ENCODE results near the gene CDK11A.
"Not testable (repeated sequence)": the region's sequence is repeated elsewhere in the genome, so short reads cannot be mapped to it uniquely, and the experiment has no call there.

The CDK11A gene

GRCh38 chr1:1727131-1727651, 3.0 kb upstream of the CDK11A start:
- not testable (repeated sequence) for DNase-seq (ENCODE audit: low spot score); FAIRE-seq

GRCh38 chr1:1726088-1726487, 1.9 kb upstream of the CDK11A start:
- FAIRE-seq; DNase-seq (ENCODE audit: low spot score): not testable (repeated sequence)

GRCh38 chr1:1721201-1721600, 3.0 kb downstream of the CDK11A start:
- DNase-seq (ENCODE audit: low spot score) = no peak
- no peak for FAIRE-seq

- FAIRE-seq; DNase-seq (ENCODE audit: low spot score): not testable (repeated sequence)
Measured at GRCh38 chr1:1715109-1715883, 8.9 kb downstream of the CDK11A start.

GRCh38 chr1:1707897-1708296, 16.3 kb downstream of the CDK11A start:
- not testable (repeated sequence) for FAIRE-seq; DNase-seq (ENCODE audit: low spot score)

- DNase-seq (ENCODE audit: low spot score); FAIRE-seq: not testable (repeated sequence)
Measured at GRCh38 chr1:1707241-1707640, 16.9 kb downstream of the CDK11A start.

GRCh38 chr1:1705623-1706022, 18.5 kb downstream of the CDK11A start:
- FAIRE-seq = not testable (repeated sequence)

GRCh38 chr1:1704284-1704957, 19.7 kb downstream of the CDK11A start:
- not testable (repeated sequence) for FAIRE-seq

More at GRCh38 chr1:1705623-1706022, 18.5 kb downstream of the CDK11A start:
- not testable (repeated sequence) for DNase-seq (ENCODE audit: low spot score)

GRCh38 chr1:1703796-1704195, 20.4 kb downstream of the CDK11A start:
- DNase-seq (ENCODE audit: low spot score) (no peak), FAIRE-seq (no peak)

More at GRCh38 chr1:1704284-1704957, 19.7 kb downstream of the CDK11A start:
- not testable (repeated sequence) for DNase-seq (ENCODE audit: low spot score)

GRCh38 chr1:1702506-1702905, 21.7 kb downstream of the CDK11A start:
- DNase-seq (ENCODE audit: low spot score); FAIRE-seq: not testable (repeated sequence)

- FAIRE-seq; DNase-seq (ENCODE audit: low spot score): not testable (repeated sequence)
Measured at GRCh38 chr1:1700557-1700956, 23.6 kb downstream of the CDK11A start.

GRCh38 chr1:1700067-1700466, 24.1 kb downstream of the CDK11A start:
- DNase-seq (ENCODE audit: low spot score); FAIRE-seq: not testable (repeated sequence)

- DNase-seq (ENCODE audit: low spot score); FAIRE-seq: not testable (repeated sequence)
Measured at GRCh38 chr1:1699061-1699460, 25.1 kb downstream of the CDK11A start.

GRCh38 chr1:1697358-1698183, 26.6 kb downstream of the CDK11A start:
- not testable (repeated sequence) for DNase-seq (ENCODE audit: low spot score); FAIRE-seq

GRCh38 chr1:1696431-1697357, 27.5 kb downstream of the CDK11A start:
- not testable (repeated sequence) for DNase-seq (ENCODE audit: low spot score); FAIRE-seq

GRCh38 chr1:1692714-1693647, 31.2 kb downstream of the CDK11A start, which contains the start of gene SLC35E2B:
Gene SLC35E2B, minus strand, starts transcription at chr1:1692795. Its CDS starts 16,096 bp downstream, at chr1:1676699.
- peak; percentile 60 for FAIRE-seq

GRCh38 chr1:1692324-1692713, 31.8 kb downstream of the CDK11A start:
- not testable (repeated sequence) for FAIRE-seq
- DNase-seq (ENCODE audit: low spot score) = peak; percentile 27

More at GRCh38 chr1:1692714-1693647, 31.2 kb downstream of the CDK11A start, which contains the start of gene SLC35E2B:
- peak; percentile 82 for DNase-seq (ENCODE audit: low spot score)

- not testable (repeated sequence) for FAIRE-seq
Measured at GRCh38 chr1:1691443-1691842, 32.7 kb downstream of the CDK11A start.

More at GRCh38 chr1:1691443-1691842, 32.7 kb downstream of the CDK11A start:
- not testable (repeated sequence) for DNase-seq (ENCODE audit: low spot score)

All from RCC 7860 (cell line).